WTC11 (cell line): ENCODE results near the gene KSR1. TPM values are rescaled to one million over a fixed set of nuclear protein-coding genes. Genes with fewer than 3 reads are reported as not detected.
"Not testable (repeated sequence)": the region's sequence is repeated elsewhere in the genome, so short reads cannot be mapped to it uniquely, and the experiment has no call there.

ENCODE experiments used
- ATAC-seq: fragments of 200-7000 bp; cut with Tn5 transposase; 2 replicates; pipeline ENCODE4 v1.10.0; 2021; ENCODE audit warnings: mild to moderate bottlenecking, moderate library complexity
- CTCF ChIA-PET: fragments of 300-600 bp; sonication (Branson Sonifier 250); formaldehyde crosslinking; loops from one replicate; lab custom pipeline; 2021; ENCODE audit warnings: antibody characterized with exemption; lab: Charles Lee
- POLR2A ChIA-PET: fragments of 350-600 bp; sonication (Branson Sonifier 250); formaldehyde crosslinking; loops from one replicate; lab custom pipeline; 2021; ENCODE audit warnings: antibody characterized with exemption; lab: Charles Lee
- DNase-seq: peaks from one replicate; pipeline ENCODE4 v3.0.0; 2021; ENCODE audit warnings: low spot score
- H3K27ac Mint-ChIP-seq: 2 replicates; pipeline ENCODE4 v1.8.0; 2021; ENCODE audit warnings: mixed read lengths
- H3K27me3 Mint-ChIP-seq: 2 replicates; pipeline ENCODE4 v1.8.0; 2021; ENCODE audit warnings: low read depth, mild to moderate bottlenecking, moderate library complexity, mixed read lengths
- H3K36me3 Mint-ChIP-seq: 2 replicates; pipeline ENCODE4 v1.8.0; 2021; ENCODE audit warnings: mixed read lengths
- H3K4me1 Mint-ChIP-seq: 2 replicates; pipeline ENCODE4 v1.8.0; 2022; ENCODE audit warnings: mixed read lengths
- H3K4me3 Mint-ChIP-seq: 2 replicates; pipeline ENCODE4 v1.8.0; 2021; ENCODE audit warnings: mild to moderate bottlenecking, moderate library complexity, mixed read lengths
- H3K9me3 Mint-ChIP-seq: 2 replicates; pipeline ENCODE4 v1.8.0; 2021; ENCODE audit warnings: mixed read lengths
- ATF6 ChIP-seq: sonication (generic); formaldehyde crosslinking; IDR thresholded peaks from 2 replicates; pipeline ENCODE4 v1.8.1; 2023; ENCODE audit warnings: mild to moderate bottlenecking, missing genetic modification reagents
- CBFB ChIP-seq: sonication (generic); formaldehyde crosslinking; IDR thresholded peaks from 2 replicates; pipeline ENCODE4 v1.8.1; 2022; ENCODE audit warnings: mild to moderate bottlenecking, low read depth, missing genetic modification reagents
- HMGA2 ChIP-seq: fragments of 250-450 bp; sonication (Bioruptor Pico); IDR thresholded peaks from 2 replicates; pipeline ENCODE4 v1.4.0; 2021; ENCODE audit warnings: mild to moderate bottlenecking, moderate library complexity
- HMGXB4 ChIP-seq: sonication (generic); formaldehyde crosslinking; IDR thresholded peaks from 2 replicates; pipeline ENCODE4 v1.8.1; 2023; ENCODE audit warnings: mild to moderate bottlenecking, moderate library complexity, missing genetic modification reagents
- MAX ChIP-seq: sonication (generic); formaldehyde crosslinking; IDR thresholded peaks from 2 replicates; pipeline ENCODE4 v1.8.0; 2022; ENCODE audit warnings: mild to moderate bottlenecking, missing genetic modification reagents
- NR1H2 ChIP-seq: sonication (generic); formaldehyde crosslinking; IDR thresholded peaks from 2 replicates; pipeline ENCODE4 v1.9.0; 2021; ENCODE audit warnings: mild to moderate bottlenecking, moderate library complexity, missing genetic modification reagents
- TP53 ChIP-seq: sonication (generic); formaldehyde crosslinking; IDR thresholded peaks from 2 replicates; pipeline ENCODE4 v1.8.1; 2023; ENCODE audit warnings: mild to moderate bottlenecking, missing genetic modification reagents
- ZNF232 ChIP-seq: sonication (generic); formaldehyde crosslinking; IDR thresholded peaks from 2 replicates; pipeline ENCODE4 v1.8.0; 2022; ENCODE audit warnings: mild to moderate bottlenecking, missing genetic modification reagents
- ZNF512 ChIP-seq: sonication (generic); formaldehyde crosslinking; IDR thresholded peaks from 2 replicates; pipeline ENCODE4 v1.8.1; 2022; ENCODE audit warnings: missing genetic modification reagents, borderline replicate concordance
- ZNF532 ChIP-seq: fragments of 250-450 bp; sonication (Bioruptor Pico); IDR thresholded peaks from 2 replicates; pipeline ENCODE4 v1.9.0; 2021; ENCODE audit warnings: mild to moderate bottlenecking, borderline replicate concordance
- ZNF671 ChIP-seq: fragments of 250-450 bp; sonication (Bioruptor Pico); IDR thresholded peaks from 2 replicates; pipeline ENCODE4 v1.8.0; 2021; ENCODE audit warnings: mild to moderate bottlenecking
- total RNA-seq: library from RNA; stranded (reverse); gene quantifications from 3 replicates; pipeline ENCODE4 v1.2.3, GENCODE V29; 2021

KSR1 gene
- total RNA-seq, 1 experiment from 2014 or later = 45.5 TPM

- Mint-ChIP-seq H3K4me1 (0 out of 2 replicates have a peak, but pooled peaks cover 3% of the 10 kb centered on the region), H3K36me3 (peaks cover 10% of the 10 kb centered on the region), H3K27ac (no peak overlapping the region), H3K4me3 (no peak overlapping the region), H3K9me3 (no peaks in the 10 kb centered on the region), H3K27me3 (no peaks in the 10 kb centered on the region)
- POLR2A ChIA-PET = no interaction called here
- TF ChIP-seq NR1H2 (CRISPR knock-in tag) (no peak), ATF6 (CRISPR knock-in tag) (no peak), HMGA2 (no peak), MAX (no peak), HMGXB4 (no peak), TP53 (CRISPR knock-in tag) (no peak), ZNF671 (CRISPR knock-in tag) (no peak), ZNF512 (CRISPR knock-in tag) (no peak), CBFB (CRISPR knock-in tag) (no peak), ZNF532 (no peak), ZNF232 (CRISPR knock-in tag) (no peak)
- CTCF ChIA-PET = interaction anchor here (0.7 to 1.1 kb wide), 2 partner anchors 22 kb away, joined by 3 read pairs; no protein-coding TSS in a partner anchor
- no peak for ATAC-seq
- no peak for DNase-seq
These were observed 172.1 kb downstream of the KSR1 start for GRCh38 chr17:27628376-27628775.

GRCh38 chr17:27629260-27629659, 173.0 kb downstream of the KSR1 start:
- H3K9me3 Mint-ChIP-seq, H3K4me3 Mint-ChIP-seq, H3K36me3 Mint-ChIP-seq, DNase-seq, H3K27ac Mint-ChIP-seq, POLR2A ChIA-PET, H3K27me3 Mint-ChIP-seq, H3K4me1 Mint-ChIP-seq, ATAC-seq: not testable (repeated sequence)
- CTCF ChIA-PET = interaction anchor here (1.1 kb wide), 1 partner anchor 21 kb away, joined by 3 read pairs; no protein-coding TSS in a partner anchor
